ENCODE measurements around the gene SLC25A22. TPM values are rescaled to one million over a fixed set of nuclear protein-coding genes. Genes with fewer than 3 reads are reported as not detected.
A peak's percentile ranks its signal among the peaks of the same experiment; 100 is the strongest.

The SLC25A22 gene
- total and polyA plus RNA-seq, 9 of the 15 experiments (the other 6 are each of a cell fraction or from before 2014, with no cell fraction given), result 0.41 to 55.4 (median 11.4) TPM

- Histone ChIP-seq H3K27ac (ENCODE audit: extremely low read depth, low read depth, low read length) (peak overlapping the region; percentile 94), H3K4me3 (peak overlapping the region; percentile 87), H2AFZ (ENCODE audit: low read depth, low read length) (peak overlapping the region; percentile 53; the same call in 1 of the 2 replicates)
- TF ChIP-seq MCM2 (IDR thresholded peaks at IDR 0.05; ENCODE audit: low read depth), result no peak
- TF ChIP-seq TRIM25 (IDR thresholded peaks at IDR 0.05; ENCODE audit: borderline replicate concordance), result no peak
- TF ChIP-seq CTBP1 (IDR thresholded peaks at IDR 0.05; ENCODE audit: borderline replicate concordance), result peak; percentile 37
- no peak for TF ChIP-seq DDX20 (tag; IDR thresholded peaks at IDR 0.05; ENCODE audit: low read depth)
- 0 out of 2 replicates have a peak, but pooled peaks have one; percentile 15 for TF ChIP-seq MTA3 (IDR thresholded peaks at IDR 0.05; ENCODE audit: borderline replicate concordance)
- peak; percentile 65 for TF ChIP-seq HNRNPK (IDR thresholded peaks at IDR 0.05; ENCODE audit: low read depth, low read length, poor library complexity, severe bottlenecking)
- no peak for TF ChIP-seq ESRRA (IDR thresholded peaks at IDR 0.05; ENCODE audit: borderline replicate concordance, low read depth)
- no peak for TF ChIP-seq ATF1 (CRISPR knock-in tag; IDR thresholded peaks at IDR 0.05)
- TF ChIP-seq ATF1 (tag; IDR thresholded peaks at IDR 0.05), result 0 out of 2 replicates have a peak, but pooled peaks have one; percentile 24
- no peak for TF ChIP-seq SMAD3 (CRISPR knock-in tag; conservative IDR thresholded peaks at IDR 0.05)
- TF ChIP-seq MBD2 (IDR thresholded peaks at IDR 0.05; ENCODE audit: borderline replicate concordance, low read depth), result peak; percentile 20; the same call in 1 of the 2 replicates
- no peak for TF ChIP-seq POLR2H (tag; IDR thresholded peaks at IDR 0.05; ENCODE audit: low read depth)
- peak; percentile 69 to 73; a peak in 3 of 4 replicates for TF ChIP-seq MAZ (CRISPR knock-in tag; conservative IDR thresholded peaks at IDR 0.05 in 1 of 2, IDR thresholded peaks at IDR 0.05 in 1 of 2)
- TF ChIP-seq TAF15 (IDR thresholded peaks at IDR 0.05; ENCODE audit: low read depth, low read length), result no peak
- TF ChIP-seq ETS1 (conservative IDR thresholded peaks at IDR 0.05; ENCODE audit: control insufficient read depth, low read depth, low read length), result peak; percentile 57; the same call in 1 of the 2 replicates
- no peak for TF ChIP-seq THRB (CRISPR knock-in tag; conservative IDR thresholded peaks at IDR 0.05)
- TF ChIP-seq SMAD4 (CRISPR knock-in tag; conservative IDR thresholded peaks at IDR 0.05), result peak; percentile 71
Observed at GRCh38 chr11:833114-833791, 35.2 kb upstream of the SLC25A22 start.

More at GRCh38 chr11:833114-833791, 35.2 kb upstream of the SLC25A22 start:
- WGBS (ENCODE audit: insufficient coverage, low coverage, missing lambda C conversion rate), result under 1% methylated on average over 30 of the region's 55 CpGs
- ATAC-seq (peak; percentile 73), DNase-seq (ENCODE audit: extremely low read depth in 1 of 4, low spot score in 3 of 4) (peak; percentile 64 to 76 (median 68)), FAIRE-seq (no peak)
- BruUV-seq (replicated peaks), result no TSS peak
- CTCF ChIA-PET (ENCODE audit: low intra/inter-chr PET ratio), result no interaction called here
- in situ Hi-C loops (cut with MboI) (no loop called here), intact Hi-C loops (cut with micrococcal nuclease) (loop anchor here (2.0 kb wide), 1 partner anchor 28 kb away; the partner anchor contains the start of gene PIDD1)
- Histone ChIP-seq H4K20me1 (replicated peaks; ENCODE audit: control insufficient read depth, insufficient read depth, low read length) (peaks cover 7% of the 10 kb centered on the region), H3K9me3 (replicated peaks; ENCODE audit: control insufficient read depth, insufficient read depth, low read depth, low read length) (no peaks in the 10 kb centered on the region), H3K27me3 (ENCODE audit: control insufficient read depth in 2 of 2, insufficient read depth in 2 of 2, low read length in 2 of 2) (no peaks in the 10 kb centered on the region), H3K4me1 (replicated peaks in 1 of 2; ENCODE audit: control insufficient read depth in 2 of 2, insufficient read depth in 2 of 2, low read length in 2 of 2) (peaks cover 17 to 91% of the 10 kb centered on the region in 2 experiments; a peak in 4 of 5 replicates), H3K79me2 (ENCODE audit: control insufficient read depth, insufficient read depth, low read length) (peaks cover 44% of the 10 kb centered on the region), H3K9me1 (ENCODE audit: control insufficient read depth, insufficient read depth, low read length) (peaks cover 2% of the 10 kb centered on the region), H3K4me2 (ENCODE audit: insufficient read depth, low read length) (peak overlapping the region; percentile 85), H3K36me3 (ENCODE audit: control insufficient read depth, insufficient read depth, low read length) (peaks cover 40% of the 10 kb centered on the region; the same call in 2 of the 3 replicates), H3K9ac (ENCODE audit: insufficient read depth in 1 of 2, low read depth in 2 of 2, low read length in 2 of 2) (peak overlapping the region; percentile 92 to 95)
- POLR2A ChIA-PET, result interaction anchor here (0.5 to 2.3 kb wide), 8 partner anchors 9 to 360 kb away, joined by 3 to 20 read pairs (median 4); partner anchors contain the start of genes PNPLA2, POLR2L and TSPAN4

Data from K562 (cell line).